Mesenchymal stem cell (in vitro differentiated cells and primary cell): ENCODE measurements around the gene TMF1.

Experiments
- DNase-seq: peaks from one replicate; pipeline ENCODE4 v3.0.0-alpha.2; 2013
- H2AFZ ChIP-seq: one replicate; pipeline ENCODE4 v1.6.1; 2013; ENCODE audit warnings: low read depth, mild to moderate bottlenecking, control low read depth, inconsistent platforms, low read length, moderate library complexity
- H2AK5ac ChIP-seq: 2 replicates; pipeline ENCODE4 v1.6.1; 2013; ENCODE audit warnings: low read length, moderate library complexity, mild to moderate bottlenecking, inconsistent platforms; ENCODE audit not compliant: severe bottlenecking
- H2BK120ac ChIP-seq: one replicate; pipeline ENCODE4 v1.6.1; 2013; ENCODE audit warnings: low read depth, mild to moderate bottlenecking, inconsistent platforms, low read length, moderate library complexity
- H2BK12ac ChIP-seq, 2 experiments: one replicate each; pipeline ENCODE4 v1.6.1; 2013; ENCODE audit warnings: inconsistent platforms in 2 of 2, low read length in 2 of 2, mild to moderate bottlenecking in 2 of 2, moderate library complexity in 2 of 2, control low read depth in 1 of 2
- H2BK15ac ChIP-seq: one replicate; pipeline ENCODE4 v1.6.1; 2013; ENCODE audit warnings: mild to moderate bottlenecking, low read depth, inconsistent platforms; ENCODE audit not compliant: poor library complexity, severe bottlenecking
- H2BK5ac ChIP-seq: 2 replicates; pipeline ENCODE4 v1.6.1; 2013; ENCODE audit warnings: low read depth, mild to moderate bottlenecking, low read length, control low read depth, inconsistent platforms; ENCODE audit not compliant: poor library complexity, severe bottlenecking
- H3K14ac ChIP-seq, 2 experiments: one replicate each; pipeline ENCODE4 v1.6.1; 2013; ENCODE audit warnings: inconsistent platforms in 2 of 2, low read length in 2 of 2, control low read depth in 1 of 2, mild to moderate bottlenecking in 1 of 2, moderate library complexity in 1 of 2
- H3K18ac ChIP-seq, 2 experiments: one replicate each; pipeline ENCODE4 v1.6.1; 2013; ENCODE audit warnings: inconsistent platforms in 2 of 2, low read length in 2 of 2, control low read depth in 1 of 2, low read depth in 1 of 2, mild to moderate bottlenecking in 1 of 2
- H3K23ac ChIP-seq, 2 experiments: one replicate each; pipeline ENCODE4 v1.6.1; 2013; ENCODE audit warnings: inconsistent platforms in 2 of 2, low read length in 2 of 2, mild to moderate bottlenecking in 2 of 2, moderate library complexity in 2 of 2, control low read depth in 1 of 2
- H3K27ac ChIP-seq: 2 replicates; pipeline ENCODE4 v1.5.1; 2013; ENCODE audit warnings: mild to moderate bottlenecking, moderate library complexity, low read length, control low read depth, inconsistent platforms; ENCODE audit not compliant: poor library complexity, severe bottlenecking
- H3K27me3 ChIP-seq, 2 experiments: 2 replicates each; pipeline versions ENCODE4 v1.6.1 to v1.7.0; 2013; ENCODE audit warnings: low read length in 2 of 2, mild to moderate bottlenecking in 2 of 2, moderate library complexity in 2 of 2, control low read depth in 1 of 2, inconsistent platforms in 1 of 2; ENCODE audit not compliant: control insufficient read depth in 1 of 2, insufficient read depth in 1 of 2
- H3K36me3 ChIP-seq, 2 experiments: 2 replicates each; pipeline versions ENCODE4 v1.6.1 to v1.7.0; 2013; ENCODE audit warnings: low read length in 2 of 2, control low read depth in 1 of 2, inconsistent platforms in 1 of 2, low read depth in 1 of 2, mild to moderate bottlenecking in 1 of 2; ENCODE audit not compliant: insufficient read depth in 2 of 2, control insufficient read depth in 1 of 2
- H3K4ac ChIP-seq, 2 experiments: one replicate each; pipeline ENCODE4 v1.6.1; 2013; ENCODE audit warnings: inconsistent platforms in 2 of 2, low read length in 2 of 2, mild to moderate bottlenecking in 2 of 2, moderate library complexity in 2 of 2, control low read depth in 1 of 2, low read depth in 1 of 2
- H3K4me1 ChIP-seq: 2 replicates; pipeline ENCODE4 v1.6.1; 2013; ENCODE audit warnings: low read depth, low read length, control low read depth; ENCODE audit not compliant: control insufficient read depth, insufficient read depth
- H3K4me2 ChIP-seq: 2 replicates; pipeline ENCODE4 v1.6.1; 2013; ENCODE audit warnings: low read length, mild to moderate bottlenecking, inconsistent platforms; ENCODE audit not compliant: poor library complexity, severe bottlenecking
- H3K4me3 ChIP-seq, 2 experiments: 2 replicates each; pipeline versions ENCODE4 v1.5.1 to v1.7.0; 2013; ENCODE audit warnings: low read length in 2 of 2, mild to moderate bottlenecking in 2 of 2, control low read depth in 1 of 2, low read depth in 1 of 2; ENCODE audit not compliant: insufficient read depth in 1 of 2
- H3K79me1 ChIP-seq: replicated peaks from 2 replicates; pipeline ENCODE4 v1.6.1; 2013; ENCODE audit warnings: mild to moderate bottlenecking, control low read depth, low read length, inconsistent platforms; ENCODE audit not compliant: poor library complexity, severe bottlenecking
- H3K9ac ChIP-seq: 2 replicates; pipeline ENCODE4 v1.7.0; 2013; ENCODE audit warnings: mild to moderate bottlenecking, low read length, moderate library complexity
- H3K9me3 ChIP-seq: 2 replicates; pipeline ENCODE4 v1.7.0; 2013; ENCODE audit warnings: mild to moderate bottlenecking, low read length; ENCODE audit not compliant: control insufficient read depth
- H4K8ac ChIP-seq: one replicate; pipeline ENCODE4 v1.6.1; 2013; ENCODE audit warnings: inconsistent platforms, mild to moderate bottlenecking, low read length, moderate library complexity
- H4K91ac ChIP-seq: one replicate; pipeline ENCODE4 v1.6.1; 2013; ENCODE audit warnings: mild to moderate bottlenecking, low read length, inconsistent platforms
- WGBS: methylation state at CpG from one replicate; pipeline ENCODE4 v1.1.7; 2013; ENCODE audit warnings: mixed read lengths; 5-methylcytosine and 5-hydroxymethylcytosine counted together

TMF1 gene

DNA sequence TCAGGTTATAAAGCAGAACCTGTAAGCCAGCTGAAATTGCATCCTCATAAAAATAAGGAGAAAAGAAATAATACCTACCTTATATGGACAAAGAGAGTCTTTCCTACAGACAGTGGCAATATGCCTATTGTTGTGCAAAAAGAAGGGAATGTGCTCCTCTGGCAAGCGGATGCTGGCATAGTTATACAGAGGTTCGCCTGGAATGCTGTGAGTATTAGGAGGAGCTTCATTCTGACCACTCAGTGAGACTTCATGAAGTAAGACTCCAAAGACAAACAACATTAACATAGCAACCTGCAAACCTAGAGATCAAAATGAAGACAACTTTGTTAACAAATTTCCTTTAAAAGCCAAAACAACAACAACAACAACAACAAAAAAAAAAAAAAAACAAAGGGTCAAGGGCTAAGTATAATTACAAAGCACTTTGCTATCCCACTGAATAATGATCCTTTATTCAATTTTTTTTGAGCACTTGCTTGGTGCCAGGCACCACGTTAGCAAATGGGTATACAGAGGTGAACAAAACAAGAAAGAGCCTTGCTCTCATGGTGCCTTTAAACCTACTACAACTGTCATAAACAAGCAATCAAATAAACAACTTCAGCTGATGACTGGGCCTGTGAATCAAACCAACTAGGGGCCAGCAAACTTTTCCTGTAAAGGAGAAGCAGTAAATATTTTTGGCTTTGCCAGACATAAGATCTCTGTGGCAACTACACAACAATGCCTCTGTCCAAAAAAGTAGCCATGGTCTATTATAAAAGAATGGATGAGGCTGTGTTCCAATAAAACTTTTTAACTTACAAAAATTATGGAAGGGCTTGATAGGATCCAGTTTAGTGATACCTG is 42.3 kb downstream of the TMF1 start:
- no peaks in the 10 kb centered on the region for H3K9me3 ChIP-seq
- peak overlapping the region; percentile 73 for H3K9ac ChIP-seq
- H3K23ac ChIP-seq: no peak overlapping the region
- no peak overlapping the region for H3K4me2 ChIP-seq
- H2AFZ ChIP-seq: no peak overlapping the region
- H3K79me1 ChIP-seq: peaks cover 26% of the 10 kb centered on the region
- no peak overlapping the region for H3K14ac ChIP-seq
- H2BK15ac ChIP-seq: no peak overlapping the region
- no peak overlapping the region for H3K4me3 ChIP-seq
- H3K4ac ChIP-seq: no peak overlapping the region
- H2BK12ac ChIP-seq: no peak overlapping the region
- H4K8ac ChIP-seq: no peak overlapping the region
- WGBS: 62% methylated on average over 3 of the region's 3 CpGs
- no peak overlapping the region for H2BK120ac ChIP-seq
- peak overlapping the region; percentile 80 for H3K27ac ChIP-seq
- H2AK5ac ChIP-seq: no peak overlapping the region
- peak; percentile 38 for DNase-seq
- H3K4me1 ChIP-seq: peaks cover 9% of the 10 kb centered on the region
- no peaks in the 10 kb centered on the region for H3K27me3 ChIP-seq
- peaks cover 5 to 62% of the 10 kb centered on the region in 2 experiments for H3K36me3 ChIP-seq
- H4K91ac ChIP-seq: no peak overlapping the region
- no peak overlapping the region for H3K18ac ChIP-seq
- H2BK5ac ChIP-seq: no peak overlapping the region

DNA sequence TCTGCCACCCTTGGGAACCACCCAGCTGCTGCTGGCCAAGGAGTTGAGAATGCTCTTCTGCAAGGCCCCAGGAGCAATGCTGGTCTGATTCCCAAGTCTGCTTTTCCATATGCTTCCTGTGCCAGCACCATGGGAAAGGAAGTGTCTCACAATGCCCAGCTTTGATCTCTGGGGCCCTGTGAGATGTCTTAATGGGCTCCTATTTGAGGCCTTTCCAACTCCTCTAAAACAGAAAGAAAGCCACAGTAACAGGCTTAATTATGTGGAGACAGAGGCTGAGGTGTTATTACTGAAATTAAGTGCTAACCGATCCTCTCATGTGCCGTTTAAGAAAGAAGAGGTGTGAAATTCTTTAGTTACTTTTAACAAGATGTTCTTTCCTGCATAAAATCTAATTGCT is 43.2 kb downstream of the TMF1 start:
- DNase-seq: no peak
- Histone ChIP-seq H4K8ac (no peak overlapping the region), H2BK120ac (no peak overlapping the region), H3K4me2 (no peak overlapping the region), H3K14ac (no peak overlapping the region), H3K79me1 (peaks cover 29% of the 10 kb centered on the region), H3K18ac (no peak overlapping the region), H3K27me3 (no peaks in the 10 kb centered on the region), H3K9ac (peak overlapping the region; percentile 73), H3K4ac (no peak overlapping the region), H3K36me3 (peaks cover 8 to 70% of the 10 kb centered on the region in 2 experiments), H2BK12ac (no peak overlapping the region), H3K4me3 (no peak overlapping the region), H2BK5ac (no peak overlapping the region), H3K9me3 (no peaks in the 10 kb centered on the region), H4K91ac (no peak overlapping the region), H2AFZ (no peak overlapping the region), H3K23ac (peak overlapping the region in 1 of 2 experiments; percentile 34), H3K4me1 (peaks cover 9% of the 10 kb centered on the region), H2BK15ac (no peak overlapping the region), H3K27ac (peak overlapping the region; percentile 59), H2AK5ac (peak overlapping the region; percentile 72)
- no CpG with 5 or more reads among the region's 2 CpGs for WGBS

DNA sequence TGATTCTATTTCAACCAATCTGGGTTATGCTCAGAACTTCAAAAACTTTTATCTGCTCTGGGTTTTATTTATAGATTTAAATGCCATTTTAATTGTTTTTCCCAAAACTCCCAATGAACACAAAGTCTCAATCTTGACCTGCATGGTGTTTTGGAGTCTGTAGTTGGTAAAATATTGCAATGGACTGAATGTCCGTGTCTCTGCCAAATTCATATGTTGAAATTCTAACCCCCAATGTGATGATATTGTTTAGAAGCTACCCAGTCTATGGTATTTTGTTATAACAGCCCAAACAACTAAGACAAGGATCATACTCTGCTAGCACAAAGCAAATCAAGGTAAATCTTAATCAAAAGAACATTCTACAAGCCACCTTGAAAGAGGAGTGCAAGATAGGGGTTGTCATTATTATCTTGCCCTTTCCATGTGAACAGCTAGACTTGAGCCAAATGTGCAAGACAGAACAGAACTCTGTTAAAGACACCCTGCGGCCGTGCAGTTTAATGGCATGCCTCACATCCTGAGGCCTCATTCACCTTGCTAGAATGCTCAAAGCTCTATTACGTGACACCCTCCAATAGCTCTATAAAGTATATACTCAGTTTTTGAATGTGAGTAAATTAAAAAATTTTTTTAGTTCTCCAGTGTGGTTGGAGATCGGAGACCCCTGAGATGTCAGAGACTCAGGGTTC is 46.2 kb downstream of the TMF1 start:
- no peak overlapping the region for H3K4ac ChIP-seq
- no peak overlapping the region for H2BK120ac ChIP-seq
- no peak overlapping the region for H4K8ac ChIP-seq
- no peak overlapping the region for H2BK5ac ChIP-seq
- H3K9me3 ChIP-seq: no peaks in the 10 kb centered on the region
- peaks cover 25 to 92% of the 10 kb centered on the region in 2 experiments for H3K36me3 ChIP-seq
- no peak overlapping the region for H2BK15ac ChIP-seq
- no peak overlapping the region for H2BK12ac ChIP-seq
- no peak overlapping the region for H3K14ac ChIP-seq
- no peaks in the 10 kb centered on the region for H3K27me3 ChIP-seq
- no peak overlapping the region for H3K23ac ChIP-seq
- no peak overlapping the region for H2AK5ac ChIP-seq
- H3K4me1 ChIP-seq: peaks cover 3% of the 10 kb centered on the region
- no peak overlapping the region for H3K27ac ChIP-seq
- no peak overlapping the region for H3K9ac ChIP-seq
- DNase-seq: no peak
- H3K18ac ChIP-seq: no peak overlapping the region
- H3K4me3 ChIP-seq: no peak overlapping the region
- no peak overlapping the region for H2AFZ ChIP-seq
- no peak overlapping the region for H3K4me2 ChIP-seq
- no peak overlapping the region for H4K91ac ChIP-seq
- peaks cover 32% of the 10 kb centered on the region for H3K79me1 ChIP-seq
- WGBS: 100% methylated on average over 3 of the region's 5 CpGs

DNA sequence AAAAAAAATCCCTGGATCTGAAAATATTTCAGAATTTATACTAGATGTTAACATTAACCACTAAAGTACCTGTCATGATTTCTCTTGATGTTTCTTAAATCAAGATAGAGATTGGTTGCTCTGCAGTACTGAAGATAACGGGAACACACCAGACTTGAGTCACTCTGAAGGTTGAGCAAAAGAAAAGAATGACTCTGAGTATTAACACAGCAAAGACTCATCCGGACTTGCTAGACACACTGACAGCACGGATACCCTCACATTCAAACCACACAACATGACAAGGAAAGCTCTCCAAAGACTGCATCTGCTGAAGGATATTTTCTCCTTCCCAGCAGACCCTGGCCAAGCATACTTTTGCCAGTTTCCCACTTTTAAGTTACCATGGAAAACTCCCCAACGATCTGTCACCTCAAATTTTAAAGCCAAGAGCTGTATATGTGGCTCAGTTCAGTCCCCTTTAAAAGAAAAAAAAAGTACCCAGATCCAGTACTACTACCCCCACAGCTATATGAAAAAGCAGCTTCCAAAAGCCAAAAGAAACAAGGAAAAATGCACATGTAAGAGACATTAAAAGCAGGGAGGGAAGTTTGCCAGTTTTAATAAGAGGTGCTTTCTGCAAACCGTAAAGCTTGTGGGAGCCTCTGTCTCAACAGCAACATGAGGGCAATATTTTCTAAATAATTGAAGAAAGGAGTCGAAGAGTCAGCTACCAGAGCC is 46.9 kb downstream of the TMF1 start:
- DNase-seq: no peak
- 94% methylated on average over 5 of the region's 6 CpGs for WGBS
- no peak overlapping the region for H3K23ac ChIP-seq
- no peaks in the 10 kb centered on the region for H3K9me3 ChIP-seq
- no peak overlapping the region for H2BK120ac ChIP-seq
- peaks cover 31% of the 10 kb centered on the region for H3K79me1 ChIP-seq
- no peak overlapping the region for H2BK12ac ChIP-seq
- no peak overlapping the region for H3K4me3 ChIP-seq
- H3K27ac ChIP-seq: no peak overlapping the region
- H3K4me1 ChIP-seq: peaks cover 3% of the 10 kb centered on the region
- H2BK15ac ChIP-seq: no peak overlapping the region
- no peak overlapping the region for H3K18ac ChIP-seq
- no peak overlapping the region for H2AFZ ChIP-seq
- H3K4me2 ChIP-seq: no peak overlapping the region
- H2BK5ac ChIP-seq: no peak overlapping the region
- H4K91ac ChIP-seq: no peak overlapping the region
- H4K8ac ChIP-seq: no peak overlapping the region
- H2AK5ac ChIP-seq: no peak overlapping the region
- H3K36me3 ChIP-seq: peaks cover 25 to 87% of the 10 kb centered on the region in 2 experiments
- no peak overlapping the region for H3K14ac ChIP-seq
- H3K27me3 ChIP-seq: no peaks in the 10 kb centered on the region
- H3K4ac ChIP-seq: no peak overlapping the region
- H3K9ac ChIP-seq: no peak overlapping the region
